GM12872 (cell line): ENCODE data around the gene CDON.

Source experiments
- TF ChIP-seq, protein P1 (sequence below): IDR thresholded peaks from 3 replicates; pipeline ENCODE4 v1.5.1; 2011; ENCODE audit warnings: low read depth, mild to moderate bottlenecking, low read length, moderate library complexity; ENCODE audit not compliant: insufficient read depth

Gene CDON

DNA sequence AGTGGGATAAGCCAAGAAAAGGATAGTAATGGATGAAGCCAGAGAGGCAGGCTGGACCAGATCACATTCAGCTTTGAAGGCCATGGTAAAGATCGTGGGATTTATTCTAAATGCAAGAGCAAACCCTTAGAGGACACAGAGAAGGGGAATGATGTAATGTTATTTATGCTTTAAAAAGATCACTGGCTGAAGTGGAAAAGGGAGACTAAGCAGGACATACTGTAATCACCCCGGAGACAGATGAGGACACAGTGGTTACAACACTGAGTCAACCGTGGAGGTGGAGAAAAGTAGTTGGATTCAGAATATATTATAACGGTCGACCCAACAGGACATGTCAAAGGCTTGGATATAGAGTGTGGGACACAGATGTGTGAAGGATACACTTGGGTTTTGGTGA is 38.5 kb downstream of the CDON start:
- TF ChIP-seq, protein P1, sequence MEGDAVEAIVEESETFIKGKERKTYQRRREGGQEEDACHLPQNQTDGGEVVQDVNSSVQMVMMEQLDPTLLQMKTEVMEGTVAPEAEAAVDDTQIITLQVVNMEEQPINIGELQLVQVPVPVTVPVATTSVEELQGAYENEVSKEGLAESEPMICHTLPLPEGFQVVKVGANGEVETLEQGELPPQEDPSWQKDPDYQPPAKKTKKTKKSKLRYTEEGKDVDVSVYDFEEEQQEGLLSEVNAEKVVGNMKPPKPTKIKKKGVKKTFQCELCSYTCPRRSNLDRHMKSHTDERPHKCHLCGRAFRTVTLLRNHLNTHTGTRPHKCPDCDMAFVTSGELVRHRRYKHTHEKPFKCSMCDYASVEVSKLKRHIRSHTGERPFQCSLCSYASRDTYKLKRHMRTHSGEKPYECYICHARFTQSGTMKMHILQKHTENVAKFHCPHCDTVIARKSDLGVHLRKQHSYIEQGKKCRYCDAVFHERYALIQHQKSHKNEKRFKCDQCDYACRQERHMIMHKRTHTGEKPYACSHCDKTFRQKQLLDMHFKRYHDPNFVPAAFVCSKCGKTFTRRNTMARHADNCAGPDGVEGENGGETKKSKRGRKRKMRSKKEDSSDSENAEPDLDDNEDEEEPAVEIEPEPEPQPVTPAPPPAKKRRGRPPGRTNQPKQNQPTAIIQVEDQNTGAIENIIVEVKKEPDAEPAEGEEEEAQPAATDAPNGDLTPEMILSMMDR, result no peak

DNA sequence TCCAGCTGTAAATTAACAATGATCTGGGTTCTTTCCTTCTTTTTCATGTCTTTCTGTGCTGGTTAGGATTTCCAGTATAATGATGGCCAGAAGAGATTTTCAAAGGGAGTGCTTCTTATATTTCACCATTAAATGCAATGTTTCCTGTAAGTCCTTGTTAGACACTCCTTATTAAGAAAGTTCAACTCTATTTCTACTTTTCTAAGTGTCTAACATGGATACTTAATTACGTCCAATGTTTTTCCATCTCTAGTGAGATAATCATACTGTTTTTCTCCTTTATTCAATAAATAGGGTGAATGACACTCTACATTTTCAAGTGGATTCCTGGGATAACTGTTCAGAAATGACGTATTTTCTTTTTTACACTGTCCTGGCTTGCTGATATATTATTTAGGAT is 49.8 kb downstream of the CDON start:
- TF ChIP-seq, protein P1, result no peak

- TF ChIP-seq, protein P1, result no peak
Measured at GRCh38 chr11:126011754-126012153, 50.9 kb downstream of the CDON start.

DNA sequence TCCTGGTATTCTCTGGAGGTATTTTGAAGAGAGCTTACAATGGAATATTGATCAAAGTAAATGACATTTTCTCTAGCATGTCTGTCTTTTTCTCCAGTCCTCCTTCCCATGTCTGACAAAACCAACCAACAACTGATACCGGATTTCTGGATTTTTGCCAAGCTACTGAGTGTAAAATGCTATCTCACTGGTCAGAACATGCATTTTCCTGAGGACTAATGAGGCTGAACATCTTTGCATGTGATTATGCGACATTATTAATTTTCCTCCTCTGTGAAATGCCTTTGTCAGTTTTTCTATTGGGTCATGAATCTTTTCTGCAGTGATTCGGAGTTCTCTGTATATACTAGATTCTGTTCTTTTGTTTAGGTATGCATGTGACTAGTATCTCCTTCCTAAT is 51.4 kb downstream of the CDON start:
- TF ChIP-seq, protein P1, result no peak

DNA sequence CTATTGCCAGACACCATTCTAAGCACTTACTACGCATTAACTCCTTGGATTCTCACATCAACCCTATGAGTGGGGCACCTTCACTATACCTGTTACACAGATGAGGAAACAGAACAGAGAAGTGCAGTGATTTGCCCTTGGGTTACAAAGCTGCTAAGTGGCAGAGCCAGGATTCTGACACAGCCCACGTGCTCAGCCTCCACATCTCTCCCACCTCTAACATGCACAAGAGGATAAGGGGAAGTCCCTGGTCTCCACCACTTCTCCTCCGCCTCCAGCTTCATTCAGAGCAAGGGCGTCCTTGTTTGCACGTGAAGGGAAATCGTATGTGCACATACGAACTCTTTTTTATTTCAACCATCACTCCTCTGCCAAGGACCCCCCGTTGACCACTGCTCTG is 53.7 kb downstream of the CDON start:
- TF ChIP-seq, protein P1, result no peak

DNA sequence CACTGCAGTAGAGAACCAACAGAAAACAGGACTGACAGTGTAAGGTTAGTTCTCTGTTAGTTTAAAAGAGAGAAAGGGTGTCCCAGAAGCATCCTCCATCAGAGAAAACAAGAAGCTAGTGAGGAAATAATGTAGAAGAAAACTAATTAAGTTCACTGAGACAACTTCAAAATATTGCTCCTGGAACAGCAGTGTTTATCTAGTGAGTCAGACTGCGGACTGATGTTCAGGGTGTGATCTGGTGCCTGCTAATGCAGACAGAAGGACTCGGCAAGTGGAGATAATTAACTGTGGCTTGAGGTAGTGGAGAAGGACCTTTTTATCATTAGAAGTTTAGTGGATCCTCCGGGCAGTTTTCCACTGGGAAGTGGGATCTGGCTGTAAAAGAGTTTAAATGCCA is 55.4 kb downstream of the CDON start:
- TF ChIP-seq, protein P1, result no peak

DNA sequence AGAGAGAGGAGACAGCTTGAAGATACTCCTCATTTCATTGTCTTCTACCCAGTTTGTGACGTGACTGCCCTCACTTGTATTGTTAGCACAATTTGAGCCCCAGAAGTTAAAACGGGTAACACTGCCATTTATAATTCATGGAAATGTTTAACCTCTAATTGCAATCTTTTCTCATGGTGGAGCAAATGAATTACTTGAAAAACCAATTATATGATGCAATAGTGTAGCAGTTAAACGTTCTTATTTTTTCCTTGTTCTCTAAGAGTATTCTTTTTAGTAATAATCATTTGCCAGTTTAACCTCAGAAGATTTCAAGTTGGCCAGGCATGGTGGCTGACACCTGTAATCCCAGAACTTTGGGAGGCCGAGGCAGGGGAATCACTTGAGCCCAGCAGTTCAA is 56.6 kb downstream of the CDON start:
- TF ChIP-seq, protein P1, result no peak

DNA sequence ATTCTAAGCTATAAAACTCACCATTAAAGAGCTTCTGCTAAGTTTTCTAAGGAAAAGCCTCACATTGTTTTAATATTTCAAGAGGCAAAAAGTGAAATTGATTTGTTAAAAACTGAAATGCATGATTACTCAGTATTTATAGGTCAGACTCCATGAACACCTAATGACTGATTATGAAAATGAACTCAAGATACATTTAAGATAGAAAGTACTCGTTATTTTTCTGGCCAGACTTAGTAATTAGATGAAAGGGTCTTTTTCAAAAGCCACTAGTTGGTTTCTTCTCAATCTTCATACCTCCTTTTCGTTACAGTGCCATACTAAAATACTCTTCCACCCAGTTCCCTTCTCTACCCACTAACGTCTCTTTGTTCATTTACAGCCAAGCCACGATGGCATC is 60.5 kb downstream of the CDON start:
- TF ChIP-seq, protein P1, result no peak
